C4-2B (cell line): ENCODE results near the gene KIF1A.

Source experiments
- CTCF ChIP-seq: fragments of 450-650 bp; conservative IDR thresholded peaks from 2 replicates; pipeline ENCODE4 v1.5.1; 2017; ENCODE audit warnings: mild to moderate bottlenecking
- ZFX ChIP-seq: fragments of 450-650 bp; IDR thresholded peaks from 2 replicates; pipeline ENCODE4 v1.6.1; 2017

DNA sequence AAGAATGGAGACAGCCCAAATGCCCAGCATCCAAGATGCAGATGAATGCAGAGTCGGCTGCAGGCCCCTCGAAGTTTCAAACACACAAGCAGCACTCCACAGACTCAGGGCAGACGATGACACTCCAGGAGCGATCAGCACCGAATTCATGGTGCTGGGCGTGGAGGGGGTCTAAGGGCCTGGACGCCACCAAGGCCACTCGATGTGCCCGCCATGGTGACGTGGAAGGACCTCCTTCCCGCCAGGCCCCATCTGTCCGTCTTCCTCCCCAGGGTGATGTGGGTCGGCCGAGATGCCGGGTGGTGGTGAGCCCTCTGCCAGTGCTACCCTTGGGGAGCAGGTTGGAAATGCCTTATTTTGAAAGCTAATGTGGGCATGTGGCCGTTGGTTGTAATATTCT lies 9.4 kb downstream of the KIF1A start:
- no peak; the same call in 1 of the 2 replicates for TF ChIP-seq CTCF
- no peak for TF ChIP-seq ZFX
